Lower leg skin (tissue), 4 donors: ENCODE data around the gene DNAJC24. TPM values are rescaled to one million over a fixed set of nuclear protein-coding genes. Genes with fewer than 3 reads are reported as not detected.

Experiments
- DNase-seq, 2 donors: peaks; one replicate each; pipeline ENCODE4 v3.0.0-alpha.2; 2019; ENCODE audit warnings: low spot score in 2 of 2
- H3K4me3 ChIP-seq: fragments of 200-600 bp; sonication (generic); 2 replicates; pipeline ENCODE4 v1.5.1; 2017; ENCODE audit warnings: mild to moderate bottlenecking, low read depth; ENCODE audit not compliant: poor library complexity, severe bottlenecking
- CTCF ChIP-seq, 3 donors: fragments of 450-650 bp; IDR thresholded peaks; one replicate each; pipeline ENCODE4 v1.5.1; 2016; ENCODE audit warnings: antibody characterized with exemption in 3 of 3, mild to moderate bottlenecking in 3 of 3, moderate library complexity in 2 of 3
- POLR2A ChIP-seq, 2 donors: fragments of 450-650 bp; IDR thresholded peaks; one replicate each; pipeline ENCODE4 v1.6.1; 2016 to 2017; ENCODE audit warnings: antibody characterized with exemption in 2 of 2, mild to moderate bottlenecking in 1 of 2, moderate library complexity in 1 of 2
- WGBS, 2 donors: methylation state at CpG; one replicate each; pipeline ENCODE4 v1.1.5; 2018; 5-methylcytosine and 5-hydroxymethylcytosine counted together
- intact Hi-C: fragments of 100-400 bp; cut with DNase I; formaldehyde crosslinking; loops from one replicate; pipeline ENCODE4 v1.15.0; 2023; ENCODE audit warnings: low total_unique reads
- total RNA-seq, 4 donors: library from RNA; depleted of rRNA; stranded (reverse); fragments of >200 nt; gene quantifications; one replicate each; pipeline ENCODE4 v1.1.0, GENCODE V29; 2016

The DNAJC24 gene
- total RNA-seq, 4 donors from 2014 or later = 9.2 to 17.1 (median 9.3) TPM

GRCh38 chr11:31417816-31418215 is 48.2 kb downstream of the DNAJC24 start:
- intact Hi-C loops = no loop called here
- H3K4me3 ChIP-seq = no peak overlapping the region
- no peak for TF ChIP-seq POLR2A (IDR thresholded peaks at IDR 0.05)
- TF ChIP-seq CTCF (IDR thresholded peaks at IDR 0.05) = no peak
- WGBS, 2 donors = 94 to 97% methylated on average over 2 of the region's 2 CpGs
- no peak for DNase-seq

- WGBS, 2 donors = 95 to 97% methylated on average over 3 of the region's 3 CpGs
- no peak overlapping the region for H3K4me3 ChIP-seq
- intact Hi-C loops = no loop called here
- no peak for TF ChIP-seq POLR2A (IDR thresholded peaks at IDR 0.05)
- TF ChIP-seq CTCF (IDR thresholded peaks at IDR 0.05) = no peak
- DNase-seq = no peak
Measured at GRCh38 chr11:31419138-31419537, 49.5 kb downstream of the DNAJC24 start.

GRCh38 chr11:31419669-31420068 is 50.0 kb downstream of the DNAJC24 start:
- intact Hi-C loops = no loop called here
- DNase-seq = no peak
- TF ChIP-seq CTCF (IDR thresholded peaks at IDR 0.05) (no peak), POLR2A (IDR thresholded peaks at IDR 0.05) (no peak)
- no peak overlapping the region for H3K4me3 ChIP-seq
- WGBS, 2 donors = 80 to 90% methylated on average over 1 of the region's 1 CpG

GRCh38 chr11:31421820-31422219 is 52.2 kb downstream of the DNAJC24 start:
- no peak overlapping the region for H3K4me3 ChIP-seq
- TF ChIP-seq POLR2A (IDR thresholded peaks at IDR 0.05) = no peak
- no peak for TF ChIP-seq CTCF (IDR thresholded peaks at IDR 0.05)
- DNase-seq = no peak
- WGBS, 2 donors = 75 to 78% methylated on average over 2 of the region's 2 CpGs
- intact Hi-C loops = no loop called here

GRCh38 chr11:31422703-31423102 is 53.0 kb downstream of the DNAJC24 start:
- intact Hi-C loops = no loop called here
- no peak overlapping the region for H3K4me3 ChIP-seq
- WGBS, 2 donors = 95 to 97% methylated on average over 1 of the region's 1 CpG
- DNase-seq = no peak
- TF ChIP-seq POLR2A (IDR thresholded peaks at IDR 0.05) (no peak), CTCF (IDR thresholded peaks at IDR 0.05) (no peak)

- no peak for DNase-seq
- intact Hi-C loops = no loop called here
- no peak for TF ChIP-seq POLR2A (IDR thresholded peaks at IDR 0.05)
- TF ChIP-seq CTCF (IDR thresholded peaks at IDR 0.05) = no peak
- H3K4me3 ChIP-seq = no peak overlapping the region
Measured at GRCh38 chr11:31424652-31425051, 55.0 kb downstream of the DNAJC24 start.
